Skin of body (tissue), 2 donors: ENCODE results near the gene PLEKHF1. TPM values are rescaled to one million over a fixed set of nuclear protein-coding genes. Genes with fewer than 3 reads are reported as not detected.
A peak's percentile ranks its signal among the peaks of the same experiment; 100 is the strongest.

Experiments used
- DNase-seq: peaks from one replicate; lab custom pipeline; 2025; lab: John Stamatoyannopoulos, UW
- total RNA-seq: library from RNA; depleted of rRNA; stranded (reverse); fragments of >200 nt; gene quantifications from one replicate; pipeline ENCODE4 v1.2.3, GENCODE V29; 2014

PLEKHF1 gene
- total RNA-seq, 1 donor from 2014 or later, result 10.7 TPM

- DNase-seq, result no peak
Measured at GRCh38 chr19:29634423-29635130, 30.7 kb upstream of the PLEKHF1 start.

- no peak for DNase-seq
Measured at GRCh38 chr19:29635963-29636362, 29.3 kb upstream of the PLEKHF1 start.

- DNase-seq, result peak; percentile 77
Measured at GRCh38 chr19:29636553-29637360, 28.5 kb upstream of the PLEKHF1 start.

GRCh38 chr19:29639086-29639485 is 26.2 kb upstream of the PLEKHF1 start:
- DNase-seq, result no peak

- no peak for DNase-seq
Measured at GRCh38 chr19:29640231-29640630, 25.0 kb upstream of the PLEKHF1 start.

GRCh38 chr19:29641597-29641996 is 23.7 kb upstream of the PLEKHF1 start:
- DNase-seq, result no peak

- no peak for DNase-seq
Measured at GRCh38 chr19:29643361-29643935, 21.8 kb upstream of the PLEKHF1 start.

- DNase-seq, result no peak
Measured at GRCh38 chr19:29644210-29644609, 21.1 kb upstream of the PLEKHF1 start.

- no peak for DNase-seq
Measured at GRCh38 chr19:29645491-29645867, 19.8 kb upstream of the PLEKHF1 start.

GRCh38 chr19:29645911-29646310 is 19.4 kb upstream of the PLEKHF1 start:
- no peak for DNase-seq

GRCh38 chr19:29650772-29651387 is 14.4 kb upstream of the PLEKHF1 start:
- DNase-seq, result no peak

GRCh38 chr19:29651622-29652394 is 13.5 kb upstream of the PLEKHF1 start:
- no peak for DNase-seq

- DNase-seq, result no peak
Measured at GRCh38 chr19:29653398-29653797, 11.9 kb upstream of the PLEKHF1 start.

GRCh38 chr19:29655648-29656335 is 9.5 kb upstream of the PLEKHF1 start:
- DNase-seq, result no peak

GRCh38 chr19:29658221-29658991 is 6.9 kb upstream of the PLEKHF1 start:
- no peak for DNase-seq

- DNase-seq, result no peak
Measured at GRCh38 chr19:29660835-29661234, 4.4 kb upstream of the PLEKHF1 start.

GRCh38 chr19:29662278-29662603 is 3.0 kb upstream of the PLEKHF1 start:
- no peak for DNase-seq

GRCh38 chr19:29662604-29663404 is 2.5 kb upstream of the PLEKHF1 start:
- peak; percentile 78 for DNase-seq
